Skin of body (tissue), 2 donors: Measurements from ENCODE around the gene BCKDHB. TPM values are rescaled to one million over a fixed set of nuclear protein-coding genes. Genes with fewer than 3 reads are reported as not detected.

Source experiments
- DNase-seq: peaks from one replicate; lab custom pipeline; 2025; lab: John Stamatoyannopoulos, UW
- total RNA-seq: library from RNA; depleted of rRNA; stranded (reverse); fragments of >200 nt; gene quantifications from one replicate; pipeline ENCODE4 v1.2.3, GENCODE V29; 2014

BCKDHB gene
- total RNA-seq, 1 donor from 2014 or later, result 20.3 TPM

GRCh38 chr6:80328652-80329051, 222.2 kb downstream of the BCKDHB start:
- DNase-seq, result no peak

- DNase-seq, result no peak
These were observed 223.0 kb downstream of the BCKDHB start for GRCh38 chr6:80329496-80329895.

- peak; percentile 17 for DNase-seq
These were observed 224.5 kb downstream of the BCKDHB start for GRCh38 chr6:80330961-80331360.

GRCh38 chr6:80331522-80331921, 225.1 kb downstream of the BCKDHB start:
- no peak for DNase-seq

GRCh38 chr6:80331974-80332373, 225.5 kb downstream of the BCKDHB start:
- DNase-seq, result no peak

GRCh38 chr6:80333342-80333741, 226.9 kb downstream of the BCKDHB start:
- DNase-seq, result no peak

GRCh38 chr6:80335121-80335531, 228.7 kb downstream of the BCKDHB start:
- DNase-seq, result peak; percentile 55

- no peak for DNase-seq
These were observed 230.4 kb downstream of the BCKDHB start for GRCh38 chr6:80336911-80337310.

GRCh38 chr6:80338201-80338836, 231.8 kb downstream of the BCKDHB start:
- DNase-seq, result no peak

- DNase-seq, result no peak
These were observed 232.9 kb downstream of the BCKDHB start for GRCh38 chr6:80339421-80339820.

GRCh38 chr6:80340280-80340679, 233.8 kb downstream of the BCKDHB start:
- peak; percentile 13 for DNase-seq

- DNase-seq, result no peak
These were observed 234.2 kb downstream of the BCKDHB start for GRCh38 chr6:80340686-80341085.

GRCh38 chr6:80341330-80341729, 234.9 kb downstream of the BCKDHB start:
- DNase-seq, result peak; percentile 77

- no peak for DNase-seq
These were observed 237.0 kb downstream of the BCKDHB start for GRCh38 chr6:80343511-80343910.

- no peak for DNase-seq
These were observed 240.6 kb downstream of the BCKDHB start for GRCh38 chr6:80347101-80347500.

- DNase-seq, result no peak
These were observed 241.8 kb downstream of the BCKDHB start for GRCh38 chr6:80348263-80348662.

- no peak for DNase-seq
These were observed 249.5 kb downstream of the BCKDHB start for GRCh38 chr6:80356000-80356399.

GRCh38 chr6:80356545-80356944, 250.1 kb downstream of the BCKDHB start:
- DNase-seq, result no peak

GRCh38 chr6:80357081-80357480, 250.6 kb downstream of the BCKDHB start:
- DNase-seq, result no peak

GRCh38 chr6:80357674-80358073, 251.2 kb downstream of the BCKDHB start:
- peak; percentile 10 for DNase-seq

GRCh38 chr6:80363501-80364122, 257.1 kb downstream of the BCKDHB start:
- no peak for DNase-seq

- DNase-seq, result no peak
These were observed 257.7 kb downstream of the BCKDHB start for GRCh38 chr6:80364149-80364548.

- DNase-seq, result no peak
These were observed 259.6 kb downstream of the BCKDHB start for GRCh38 chr6:80366051-80366450.
